Kidney epithelial cell (primary cell): ENCODE results near the gene AKAP10. TPM values are rescaled to one million over a fixed set of nuclear protein-coding genes. Genes with fewer than 3 reads are reported as not detected.

Experiments used
- DNase-seq: peaks from one replicate; pipeline ENCODE4 v3.0.0-alpha.2; 2010; ENCODE audit warnings: low read depth
- H3K27me3 ChIP-seq: 2 replicates; pipeline ENCODE4 v1.6.0; 2011; ENCODE audit warnings: low read length; ENCODE audit not compliant: control insufficient read depth, insufficient read depth
- H3K36me3 ChIP-seq: 2 replicates; pipeline ENCODE4 v1.5.1; 2011; ENCODE audit warnings: low read length; ENCODE audit not compliant: control insufficient read depth, insufficient read depth
- H3K4me3 ChIP-seq: 2 replicates; pipeline ENCODE4 v1.5.1; 2011; ENCODE audit warnings: low read depth, mild to moderate bottlenecking, control low read depth, low read length
- total RNA-seq: library from RNA; depleted of rRNA; stranded (reverse); fragments of >200 nt; gene quantifications from 2 replicates; pipeline ENCODE4 v1.2.3, GENCODE V29; 2015
- TF ChIP-seq, protein P1 (sequence below): IDR thresholded peaks from 2 replicates; pipeline ENCODE4 v1.5.1; 2011; ENCODE audit warnings: mild to moderate bottlenecking, moderate library complexity, low read length, control low read depth, inconsistent platforms; ENCODE audit not compliant: insufficient read depth, poor library complexity, severe bottlenecking

AKAP10 gene
- total RNA-seq, 1 donor from 2014 or later: 18.1 TPM

DNA sequence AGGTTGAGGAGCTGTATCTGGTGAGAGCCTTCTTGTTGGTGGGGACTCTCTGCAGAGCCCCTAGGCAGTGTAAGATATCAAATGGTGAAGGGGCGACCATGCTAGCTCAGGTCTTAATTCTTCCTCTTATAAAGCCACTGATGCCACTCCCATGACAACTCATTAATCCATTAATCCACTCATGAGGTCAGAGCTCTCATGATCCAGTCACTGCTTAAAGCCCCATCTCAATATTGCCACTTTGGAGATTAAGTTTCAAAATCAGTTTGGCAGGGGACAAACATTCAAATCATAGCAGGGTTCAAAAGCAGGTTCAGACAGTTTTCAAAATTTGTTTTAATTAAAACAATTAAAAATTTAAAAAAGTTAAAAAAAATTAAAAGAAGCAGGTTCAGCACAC lies 18.5 kb upstream of the AKAP10 start:
- no peak for DNase-seq
- Histone ChIP-seq H3K27me3 (no peaks in the 10 kb centered on the region), H3K4me3 (no peak overlapping the region), H3K36me3 (no peaks in the 10 kb centered on the region)
- TF ChIP-seq, protein P1, sequence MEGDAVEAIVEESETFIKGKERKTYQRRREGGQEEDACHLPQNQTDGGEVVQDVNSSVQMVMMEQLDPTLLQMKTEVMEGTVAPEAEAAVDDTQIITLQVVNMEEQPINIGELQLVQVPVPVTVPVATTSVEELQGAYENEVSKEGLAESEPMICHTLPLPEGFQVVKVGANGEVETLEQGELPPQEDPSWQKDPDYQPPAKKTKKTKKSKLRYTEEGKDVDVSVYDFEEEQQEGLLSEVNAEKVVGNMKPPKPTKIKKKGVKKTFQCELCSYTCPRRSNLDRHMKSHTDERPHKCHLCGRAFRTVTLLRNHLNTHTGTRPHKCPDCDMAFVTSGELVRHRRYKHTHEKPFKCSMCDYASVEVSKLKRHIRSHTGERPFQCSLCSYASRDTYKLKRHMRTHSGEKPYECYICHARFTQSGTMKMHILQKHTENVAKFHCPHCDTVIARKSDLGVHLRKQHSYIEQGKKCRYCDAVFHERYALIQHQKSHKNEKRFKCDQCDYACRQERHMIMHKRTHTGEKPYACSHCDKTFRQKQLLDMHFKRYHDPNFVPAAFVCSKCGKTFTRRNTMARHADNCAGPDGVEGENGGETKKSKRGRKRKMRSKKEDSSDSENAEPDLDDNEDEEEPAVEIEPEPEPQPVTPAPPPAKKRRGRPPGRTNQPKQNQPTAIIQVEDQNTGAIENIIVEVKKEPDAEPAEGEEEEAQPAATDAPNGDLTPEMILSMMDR: no peak

DNA sequence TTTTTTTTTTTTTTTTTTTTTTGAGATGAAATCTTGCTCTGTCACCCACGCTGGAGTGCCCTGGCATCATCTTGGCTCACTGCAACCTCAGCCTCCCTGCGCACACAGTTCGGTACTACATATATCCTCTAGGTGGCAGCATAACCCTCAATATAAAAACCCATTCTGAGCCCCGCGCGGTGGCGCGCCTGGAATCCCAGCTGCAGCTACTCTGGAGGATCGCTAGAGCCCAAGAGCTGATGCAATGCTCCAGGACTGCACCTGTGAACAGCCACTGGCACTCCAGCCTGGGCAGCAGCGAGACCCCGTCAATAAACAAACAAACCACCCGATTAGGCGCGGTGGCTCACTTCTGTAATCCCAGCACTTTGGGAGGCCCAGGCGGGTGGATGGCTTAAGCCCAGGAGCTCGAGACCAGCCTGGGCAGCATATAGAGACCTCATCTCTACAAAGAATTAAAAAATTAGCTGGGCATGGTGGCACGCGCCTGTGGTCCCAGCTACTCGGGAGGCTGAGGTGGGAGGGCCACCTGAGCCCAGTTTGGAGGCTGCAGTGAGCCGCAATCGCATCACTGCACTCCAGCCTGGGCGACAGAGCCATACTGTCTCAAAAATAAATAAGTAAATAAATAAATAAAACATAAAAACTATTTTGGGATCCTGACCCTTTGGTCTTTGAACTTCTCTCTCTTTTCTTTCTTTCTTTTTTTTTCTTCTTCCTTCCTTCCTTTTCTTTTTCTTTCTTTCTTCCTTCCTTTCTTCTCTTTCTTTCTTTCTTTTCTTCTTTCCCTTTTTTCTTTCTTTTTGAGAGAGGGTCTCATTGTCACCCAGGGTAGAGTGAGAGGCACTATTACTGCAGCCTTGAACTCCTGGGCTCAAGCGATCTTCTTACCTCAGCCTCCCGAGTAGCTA lies 15.4 kb upstream of the AKAP10 start:
- Histone ChIP-seq H3K4me3 (no peak overlapping the region), H3K36me3 (no peaks in the 10 kb centered on the region), H3K27me3 (no peaks in the 10 kb centered on the region)
- peak; percentile 70 for DNase-seq
- TF ChIP-seq, protein P1: peak; percentile 59

DNA sequence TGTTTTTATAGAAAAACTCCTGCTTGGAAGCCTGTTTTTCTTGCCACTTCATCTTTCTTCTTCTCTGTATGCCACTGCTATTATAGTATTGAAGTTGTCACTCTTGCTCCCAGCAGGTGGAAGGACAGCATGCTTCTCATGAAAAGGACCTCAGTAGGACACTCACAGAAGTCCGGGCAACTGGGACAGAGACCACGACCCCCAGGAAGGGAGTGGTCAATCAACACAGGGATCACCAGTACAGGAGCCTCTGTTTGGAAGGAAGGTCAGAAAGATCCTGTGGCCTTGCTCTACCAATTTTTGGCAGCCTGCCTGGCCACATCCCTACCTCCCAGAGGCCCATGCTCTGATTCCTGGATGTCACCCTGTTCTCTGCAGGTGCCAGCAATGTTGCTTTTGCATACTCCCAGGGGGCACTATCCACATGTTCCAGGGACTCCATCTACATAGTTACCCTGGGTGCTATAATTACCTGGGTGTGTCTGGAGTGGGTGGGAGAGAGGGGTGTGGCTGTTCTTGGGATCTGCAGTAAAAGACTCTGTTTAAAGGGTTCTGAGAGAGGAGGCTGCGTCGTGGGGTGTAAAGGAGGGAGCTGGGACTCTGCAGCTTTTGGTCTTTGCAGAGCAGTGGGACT lies 13.7 kb upstream of the AKAP10 start:
- DNase-seq: no peak

DNA sequence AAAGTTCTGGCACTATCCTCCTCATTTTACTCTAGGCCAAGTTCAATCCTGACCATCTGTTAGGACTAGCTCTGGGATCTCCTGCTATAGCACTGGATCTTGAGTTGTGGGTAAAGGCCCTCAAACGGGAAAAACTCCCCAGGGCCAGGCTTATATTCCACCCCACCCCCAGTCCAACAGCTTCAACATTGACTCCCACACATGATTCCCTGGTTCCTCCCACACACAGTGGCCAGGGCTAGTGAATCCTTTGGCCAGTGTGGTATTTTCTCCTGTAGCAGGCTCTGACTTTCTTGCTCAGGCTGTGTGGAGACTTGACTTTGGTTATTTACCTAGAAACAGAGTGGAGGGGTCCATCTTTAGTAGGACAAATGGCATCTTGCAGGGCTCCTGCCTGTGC lies 10.3 kb upstream of the AKAP10 start:
- no peaks in the 10 kb centered on the region for H3K27me3 ChIP-seq
- no peak overlapping the region for H3K4me3 ChIP-seq
- no peaks in the 10 kb centered on the region for H3K36me3 ChIP-seq
- no peak for DNase-seq
- TF ChIP-seq, protein P1: no peak

More for the DNA sequence above, 13.7 kb upstream of the AKAP10 start:
- TF ChIP-seq, protein P1: no peak
- Histone ChIP-seq H3K27me3 (no peaks in the 10 kb centered on the region), H3K4me3 (no peak overlapping the region), H3K36me3 (no peaks in the 10 kb centered on the region)

DNA sequence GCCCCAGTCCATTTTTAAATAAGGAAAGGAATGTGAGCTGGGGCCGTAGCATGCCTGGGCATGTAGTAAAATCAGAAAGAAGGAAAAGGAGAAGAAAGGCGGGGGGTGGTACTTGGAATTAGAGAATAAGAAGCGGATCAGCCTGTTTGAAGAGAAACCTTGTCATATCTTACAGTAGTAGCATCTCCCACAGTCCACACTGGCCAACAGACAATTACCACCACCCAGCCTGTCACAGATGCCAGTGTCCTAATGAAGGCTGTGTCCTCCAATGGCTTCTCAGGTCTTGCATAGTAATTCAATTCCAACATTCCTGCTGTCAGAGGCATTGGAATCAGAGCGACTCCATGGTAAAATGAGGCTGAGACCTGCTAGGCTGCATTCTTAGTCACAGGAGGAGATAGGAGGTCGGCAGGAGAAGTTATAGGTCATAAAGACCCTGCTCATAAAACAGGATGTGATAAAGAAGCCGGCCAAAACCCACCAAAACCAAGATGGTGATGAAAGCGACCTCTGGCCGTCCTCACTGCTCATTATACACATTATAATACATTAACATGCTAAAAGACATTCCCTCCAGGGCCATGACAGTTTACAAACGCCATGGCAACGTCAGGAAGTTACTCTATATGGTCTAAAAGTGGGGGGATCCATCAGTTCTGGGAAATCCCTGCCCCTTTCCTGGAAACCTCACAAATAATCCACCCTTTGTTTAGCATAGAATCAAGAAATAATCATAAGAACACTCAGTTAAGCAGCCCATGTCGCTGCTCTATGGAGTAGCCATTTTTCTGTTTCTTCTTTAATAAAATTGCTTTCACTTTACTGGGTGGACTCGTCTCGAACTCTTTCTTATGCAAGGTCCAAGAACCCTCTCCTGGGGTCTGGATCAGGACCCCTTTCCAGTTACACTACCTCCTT lies 9.6 kb upstream of the AKAP10 start:
- DNase-seq: no peak
- no peaks in the 10 kb centered on the region for H3K27me3 ChIP-seq
- TF ChIP-seq, protein P1: no peak
- H3K36me3 ChIP-seq: no peaks in the 10 kb centered on the region
- H3K4me3 ChIP-seq: no peak overlapping the region
